ENCODE data around the gene STAC3.
"Not testable (repeated sequence)": the region's sequence is repeated elsewhere in the genome, so short reads cannot be mapped to it uniquely, and the experiment has no call there.

STAC3 gene

DNA sequence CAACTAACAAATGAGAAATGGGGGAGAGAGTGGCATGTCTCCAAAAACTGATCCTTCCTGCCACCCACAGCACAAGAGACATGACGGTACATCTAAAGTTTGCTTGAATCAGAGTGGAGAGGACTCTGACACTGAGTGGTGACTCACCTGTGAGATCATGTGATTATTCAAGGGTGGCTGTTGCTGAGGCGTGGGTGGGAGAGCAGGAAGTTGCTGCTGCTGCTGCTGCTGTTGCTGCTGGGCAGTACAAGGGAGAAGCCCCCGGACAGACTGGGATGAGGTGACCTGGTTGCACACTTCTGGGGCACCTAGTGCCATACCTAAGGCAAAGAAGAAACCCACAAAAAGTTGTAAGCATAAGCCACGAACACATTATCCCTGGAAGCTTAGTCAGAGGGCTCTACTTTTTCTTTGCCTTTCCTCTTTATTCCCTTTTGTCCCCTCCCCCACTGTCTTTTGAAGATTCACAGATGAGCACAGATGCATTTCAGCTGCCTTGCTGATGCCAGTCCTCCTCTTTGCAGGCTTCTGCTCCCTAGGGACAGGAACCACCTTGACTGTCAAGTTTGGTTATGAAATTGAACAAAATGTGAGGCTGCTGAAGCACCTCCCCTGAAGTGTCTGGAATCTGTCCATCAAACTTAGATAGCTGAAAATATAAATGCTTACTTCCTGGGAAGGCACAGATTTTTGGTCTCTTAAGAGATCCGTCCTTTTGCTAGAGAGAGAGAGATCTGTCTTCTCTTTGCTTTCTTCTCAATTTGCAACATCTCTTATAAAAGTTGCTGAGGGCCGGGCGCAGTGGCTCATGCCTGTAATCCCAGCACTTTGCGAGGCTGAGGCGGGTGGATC, 29.4 kb upstream of the STAC3 start:
- Histone ChIP-seq H3K27ac (ENCODE audit: low read depth, low read length) (peak overlapping the region; percentile 60), H3K9me2 (replicated peaks; ENCODE audit: insufficient read depth, low read length) (no peaks in the 10 kb centered on the region), H3K9ac (ENCODE audit: low read length) (peak overlapping the region; percentile 30), H3K4me2 (ENCODE audit: low read depth, low read length, poor library complexity, severe bottlenecking) (peak overlapping the region; percentile 39), H3K79me2 (ENCODE audit: insufficient read depth, low read length) (no peaks in the 10 kb centered on the region), H2AFZ (ENCODE audit: low read depth, low read length, severe bottlenecking) (no peak overlapping the region), H3K36me3 (ENCODE audit: low read length) (0 out of 2 replicates have a peak, but pooled peaks cover 4% of the 10 kb centered on the region), H3K9me3 (ENCODE audit: insufficient read depth, low read length) (no peaks in the 10 kb centered on the region), H3F3A (ENCODE audit: insufficient read depth) (no peaks in the 10 kb centered on the region), H4K20me1 (ENCODE audit: low read depth, low read length) (no peaks in the 10 kb centered on the region), H3K27me3 (ENCODE audit: low read length) (no peaks in the 10 kb centered on the region), H3K4me3 (ENCODE audit: insufficient read depth, low read length, poor library complexity, severe bottlenecking) (no peak overlapping the region)
- no peak for TF ChIP-seq EZH2phosphoT487 (conservative IDR thresholded peaks at IDR 0.05; ENCODE audit: low read length)
- TF ChIP-seq, protein P1, sequence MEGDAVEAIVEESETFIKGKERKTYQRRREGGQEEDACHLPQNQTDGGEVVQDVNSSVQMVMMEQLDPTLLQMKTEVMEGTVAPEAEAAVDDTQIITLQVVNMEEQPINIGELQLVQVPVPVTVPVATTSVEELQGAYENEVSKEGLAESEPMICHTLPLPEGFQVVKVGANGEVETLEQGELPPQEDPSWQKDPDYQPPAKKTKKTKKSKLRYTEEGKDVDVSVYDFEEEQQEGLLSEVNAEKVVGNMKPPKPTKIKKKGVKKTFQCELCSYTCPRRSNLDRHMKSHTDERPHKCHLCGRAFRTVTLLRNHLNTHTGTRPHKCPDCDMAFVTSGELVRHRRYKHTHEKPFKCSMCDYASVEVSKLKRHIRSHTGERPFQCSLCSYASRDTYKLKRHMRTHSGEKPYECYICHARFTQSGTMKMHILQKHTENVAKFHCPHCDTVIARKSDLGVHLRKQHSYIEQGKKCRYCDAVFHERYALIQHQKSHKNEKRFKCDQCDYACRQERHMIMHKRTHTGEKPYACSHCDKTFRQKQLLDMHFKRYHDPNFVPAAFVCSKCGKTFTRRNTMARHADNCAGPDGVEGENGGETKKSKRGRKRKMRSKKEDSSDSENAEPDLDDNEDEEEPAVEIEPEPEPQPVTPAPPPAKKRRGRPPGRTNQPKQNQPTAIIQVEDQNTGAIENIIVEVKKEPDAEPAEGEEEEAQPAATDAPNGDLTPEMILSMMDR (IDR thresholded peaks at IDR 0.05; ENCODE audit: insufficient read depth, low read length, poor library complexity, severe bottlenecking): no peak

DNA sequence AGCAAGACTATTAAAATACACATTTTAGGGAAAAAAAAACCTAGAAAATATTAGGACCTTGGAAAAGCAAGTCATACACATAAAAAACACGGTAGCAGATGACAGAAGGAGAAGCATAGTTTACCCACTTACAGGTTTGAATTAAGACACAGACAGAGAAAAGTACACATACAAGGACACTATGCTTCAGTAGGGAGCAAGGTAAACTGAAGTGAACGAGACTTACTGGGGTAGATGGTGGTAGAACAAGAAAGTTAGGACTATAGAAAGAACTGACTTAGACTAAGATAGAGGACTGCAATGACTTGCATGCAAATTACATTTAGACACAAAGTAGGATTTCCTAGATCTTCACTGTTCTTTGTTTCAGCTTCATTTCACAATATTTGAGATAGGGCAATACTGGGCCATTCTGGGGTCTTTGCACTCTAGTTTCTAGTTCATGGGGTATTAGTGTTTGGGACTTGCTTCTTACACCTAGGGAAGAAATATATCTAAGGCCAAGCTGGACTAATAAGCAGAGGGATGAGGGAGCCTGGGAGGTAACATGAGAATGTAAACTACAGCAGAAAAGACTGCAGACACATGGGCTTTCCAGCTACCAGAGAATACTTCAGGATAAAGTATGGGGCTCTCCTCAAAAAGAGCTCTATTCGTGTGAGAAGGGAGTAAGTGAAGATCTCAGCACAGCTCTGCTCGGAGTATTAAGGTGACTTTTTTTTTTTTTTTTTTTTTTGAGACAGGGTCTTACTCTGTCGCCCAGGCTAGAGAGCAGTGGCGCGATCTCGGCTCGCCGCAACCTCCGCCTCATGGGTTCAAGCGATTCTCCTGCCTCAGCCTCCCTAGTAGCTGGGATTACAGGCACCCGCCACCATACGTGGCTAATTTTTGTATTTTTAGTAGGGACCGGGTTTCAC, 27.7 kb upstream of the STAC3 start:
- Histone ChIP-seq H4K20me1 (ENCODE audit: low read depth, low read length) (no peaks in the 10 kb centered on the region), H3K9me2 (replicated peaks; ENCODE audit: insufficient read depth, low read length) (no peaks in the 10 kb centered on the region), H3K9ac (ENCODE audit: low read length) (no peak overlapping the region), H3K36me3 (ENCODE audit: low read length) (0 out of 2 replicates have a peak, but pooled peaks cover 4% of the 10 kb centered on the region), H3K9me3 (ENCODE audit: insufficient read depth, low read length) (no peaks in the 10 kb centered on the region), H3K27me3 (ENCODE audit: low read length) (no peaks in the 10 kb centered on the region), H3K79me2 (ENCODE audit: insufficient read depth, low read length) (no peaks in the 10 kb centered on the region), H3K27ac (ENCODE audit: low read depth, low read length) (no peak overlapping the region), H2AFZ (ENCODE audit: low read depth, low read length, severe bottlenecking) (no peak overlapping the region), H3K4me2 (ENCODE audit: low read depth, low read length, poor library complexity, severe bottlenecking) (no peak overlapping the region), H3K4me3 (ENCODE audit: insufficient read depth, low read length, poor library complexity, severe bottlenecking) (no peak overlapping the region), H3F3A (ENCODE audit: insufficient read depth) (no peaks in the 10 kb centered on the region)
- TF ChIP-seq, protein P1 (IDR thresholded peaks at IDR 0.05; ENCODE audit: insufficient read depth, low read length, poor library complexity, severe bottlenecking): no peak
- TF ChIP-seq EZH2phosphoT487 (conservative IDR thresholded peaks at IDR 0.05; ENCODE audit: low read length): no peak

DNA sequence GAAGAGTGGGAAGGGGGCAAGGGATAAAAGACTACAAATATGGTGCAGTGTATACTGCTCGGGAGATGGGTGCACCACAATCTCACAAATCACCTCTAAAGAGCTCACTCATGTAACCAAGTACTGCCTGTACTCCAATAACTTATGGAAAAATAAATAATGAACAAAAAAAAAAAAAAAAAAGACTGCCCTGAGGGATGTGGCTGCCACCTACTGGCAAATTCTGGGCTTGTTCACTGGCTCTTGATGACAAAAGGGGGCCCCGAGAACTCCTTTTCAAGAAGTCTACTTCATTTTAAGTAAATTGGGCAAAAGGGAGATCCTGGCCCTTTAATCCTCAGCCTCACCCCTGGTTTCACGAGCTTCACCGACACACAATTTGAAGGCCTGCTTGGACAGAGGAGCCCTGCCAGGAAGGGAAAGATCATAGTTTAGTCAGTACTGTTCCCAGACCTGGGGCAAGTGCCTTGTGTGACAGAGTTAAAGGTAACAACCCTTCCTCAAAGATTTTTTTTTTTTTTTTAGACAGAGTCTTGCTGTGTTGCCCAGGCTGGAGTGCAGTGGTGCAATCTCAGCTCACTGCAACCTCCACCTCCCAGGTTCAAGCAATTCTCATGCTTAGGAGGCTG, 26.1 kb upstream of the STAC3 start:
- no peak overlapping the region for H3K27ac ChIP-seq (ENCODE audit: low read depth, low read length)
- peaks cover 8% of the 10 kb centered on the region; the same call in 1 of the 2 replicates for H3K36me3 ChIP-seq (ENCODE audit: low read length)
- TF ChIP-seq, protein P1 (IDR thresholded peaks at IDR 0.05; ENCODE audit: insufficient read depth, low read length, poor library complexity, severe bottlenecking): peak; percentile 57
- TF ChIP-seq EZH2phosphoT487 (conservative IDR thresholded peaks at IDR 0.05; ENCODE audit: low read length): no peak
- H3F3A ChIP-seq (ENCODE audit: insufficient read depth): no peaks in the 10 kb centered on the region
- no peaks in the 10 kb centered on the region for H4K20me1 ChIP-seq (ENCODE audit: low read depth, low read length)
- no peaks in the 10 kb centered on the region for H3K79me2 ChIP-seq (ENCODE audit: insufficient read depth, low read length)
- no peaks in the 10 kb centered on the region for H3K9me3 ChIP-seq (ENCODE audit: insufficient read depth, low read length)
- no peaks in the 10 kb centered on the region for H3K27me3 ChIP-seq (ENCODE audit: low read length)
- no peak overlapping the region for H3K4me2 ChIP-seq (ENCODE audit: low read depth, low read length, poor library complexity, severe bottlenecking)
- H3K4me3 ChIP-seq (ENCODE audit: insufficient read depth, low read length, poor library complexity, severe bottlenecking): no peak overlapping the region
- H3K9ac ChIP-seq (ENCODE audit: low read length): no peak overlapping the region
- no peaks in the 10 kb centered on the region for H3K9me2 ChIP-seq (replicated peaks; ENCODE audit: insufficient read depth, low read length)
- H2AFZ ChIP-seq (ENCODE audit: low read depth, low read length, severe bottlenecking): no peak overlapping the region

DNA sequence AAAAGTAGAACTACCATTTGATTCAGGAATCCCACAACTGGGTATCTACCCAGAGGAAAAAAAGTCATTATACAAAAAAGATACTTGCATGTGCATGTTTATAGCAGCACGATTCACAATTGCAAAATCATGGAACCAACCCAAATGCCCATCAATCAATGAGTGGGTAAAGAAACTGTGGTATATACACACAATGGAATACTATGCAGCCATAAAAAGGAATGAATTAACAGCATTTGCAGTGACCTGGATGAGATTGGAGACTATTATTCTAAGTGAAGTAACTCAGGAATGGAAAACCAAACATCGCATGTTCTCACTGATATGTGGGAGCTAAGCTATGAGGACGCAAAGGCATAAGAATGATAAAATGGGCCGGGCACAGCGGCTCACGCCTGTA, 25.2 kb upstream of the STAC3 start:
- H3K36me3 ChIP-seq (ENCODE audit: low read length); H4K20me1 ChIP-seq (ENCODE audit: low read depth, low read length); H3K27me3 ChIP-seq (ENCODE audit: low read length); H3K9me3 ChIP-seq (ENCODE audit: insufficient read depth, low read length); H3K9me2 ChIP-seq (replicated peaks; ENCODE audit: insufficient read depth, low read length); H3K4me3 ChIP-seq (ENCODE audit: insufficient read depth, low read length, poor library complexity, severe bottlenecking); H3K9ac ChIP-seq (ENCODE audit: low read length); H2AFZ ChIP-seq (ENCODE audit: low read depth, low read length, severe bottlenecking); H3K4me2 ChIP-seq (ENCODE audit: low read depth, low read length, poor library complexity, severe bottlenecking); H3F3A ChIP-seq (ENCODE audit: insufficient read depth); H3K79me2 ChIP-seq (ENCODE audit: insufficient read depth, low read length); H3K27ac ChIP-seq (ENCODE audit: low read depth, low read length): not testable (repeated sequence)

Data from SU-DHL-6 (cell line).